IPS-15b (cell line): ENCODE data around the gene RAB15.

Experiments
- H3K27me3 ChIP-seq: one replicate; pipeline ENCODE4 v1.6.1; 2013; ENCODE audit warnings: low read length; ENCODE audit not compliant: control insufficient read depth, insufficient read depth
- H3K36me3 ChIP-seq: one replicate; pipeline ENCODE4 v1.6.1; 2013; ENCODE audit warnings: low read length; ENCODE audit not compliant: control insufficient read depth, insufficient read depth
- H3K4me1 ChIP-seq: one replicate; pipeline ENCODE4 v1.6.1; 2013; ENCODE audit warnings: mild to moderate bottlenecking, low read length; ENCODE audit not compliant: control insufficient read depth, insufficient read depth
- H3K4me3 ChIP-seq: one replicate; pipeline ENCODE4 v1.5.1; 2013; ENCODE audit warnings: low read depth, low read length
- H3K9ac ChIP-seq: one replicate; pipeline ENCODE4 v1.6.1; 2013; ENCODE audit warnings: low read depth, mild to moderate bottlenecking, low read length
- H3K9me3 ChIP-seq: one replicate; pipeline ENCODE4 v1.6.1; 2013; ENCODE audit warnings: mild to moderate bottlenecking, low read length; ENCODE audit not compliant: control insufficient read depth, insufficient read depth

RAB15 gene

GRCh38 chr14:65001723-65002122 lies 29.6 kb upstream of the RAB15 start:
- Histone ChIP-seq H3K4me3 (no peak overlapping the region), H3K36me3 (no peaks in the 10 kb centered on the region), H3K4me1 (peaks cover 19% of the 10 kb centered on the region), H3K9me3 (no peaks in the 10 kb centered on the region), H3K27me3 (no peaks in the 10 kb centered on the region), H3K9ac (no peak overlapping the region)

DNA sequence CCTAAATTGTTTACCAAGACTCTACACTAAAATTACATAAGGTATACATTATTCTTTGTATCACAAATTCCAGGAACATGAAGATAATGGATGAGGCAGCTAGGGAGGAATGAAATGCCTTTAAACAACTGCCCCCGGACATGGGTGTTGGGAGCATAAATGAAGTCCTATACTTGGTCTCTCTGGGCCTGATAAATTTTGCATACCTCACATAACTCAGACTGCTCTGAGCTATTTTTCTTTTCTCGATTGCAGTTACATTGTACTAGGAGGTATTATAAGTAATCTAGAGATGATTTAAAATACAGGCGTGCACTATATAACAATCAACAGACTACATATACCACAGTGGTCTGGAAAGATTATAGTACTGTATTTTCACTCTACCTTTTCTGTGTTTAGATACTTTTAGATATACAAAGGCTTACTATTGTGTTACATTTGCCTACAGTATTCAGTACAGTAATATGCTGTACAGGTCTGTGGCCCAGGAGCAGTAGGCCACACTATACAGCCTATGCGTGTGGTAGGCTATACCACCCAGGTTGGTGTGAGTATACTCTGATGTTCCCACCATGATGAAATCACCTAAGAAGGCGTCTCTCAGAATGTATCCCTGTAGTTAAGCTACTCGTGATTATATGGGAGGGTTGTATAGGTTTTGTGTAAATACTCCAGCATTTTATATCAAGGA lies 28.9 kb upstream of the RAB15 start:
- Histone ChIP-seq H3K9me3 (no peaks in the 10 kb centered on the region), H3K27me3 (no peaks in the 10 kb centered on the region), H3K36me3 (no peaks in the 10 kb centered on the region), H3K4me1 (peaks cover 19% of the 10 kb centered on the region), H3K4me3 (no peak overlapping the region), H3K9ac (no peak overlapping the region)

DNA sequence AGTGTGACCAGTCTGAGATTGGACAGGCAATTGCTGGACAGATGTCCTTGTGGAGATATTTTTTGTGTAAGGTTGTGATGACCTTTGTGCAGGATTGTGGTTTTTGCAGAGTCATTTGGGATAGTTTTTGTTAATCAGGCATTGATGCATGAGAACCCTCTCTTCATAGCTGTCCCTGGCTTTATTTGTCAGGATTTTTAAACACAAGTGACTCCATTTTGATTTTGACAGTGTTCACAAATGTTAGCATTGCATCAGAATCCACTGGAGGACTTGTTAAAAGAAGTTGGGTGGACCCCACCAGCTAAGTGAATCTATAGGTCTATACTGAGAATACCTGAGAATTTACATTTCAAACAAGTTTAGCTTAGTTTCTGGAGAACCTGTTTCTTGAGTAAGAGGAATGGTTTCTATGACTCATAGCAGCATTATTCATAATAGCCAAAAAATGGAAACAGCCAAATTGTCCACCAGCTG lies 26.4 kb upstream of the RAB15 start:
- Histone ChIP-seq H3K9ac (no peak overlapping the region), H3K27me3 (no peaks in the 10 kb centered on the region), H3K9me3 (no peaks in the 10 kb centered on the region), H3K36me3 (no peaks in the 10 kb centered on the region), H3K4me3 (no peak overlapping the region), H3K4me1 (peaks cover 17% of the 10 kb centered on the region)

- Histone ChIP-seq H3K9ac (no peak overlapping the region), H3K27me3 (no peaks in the 10 kb centered on the region), H3K4me1 (peaks cover 10% of the 10 kb centered on the region), H3K4me3 (no peak overlapping the region), H3K36me3 (no peaks in the 10 kb centered on the region), H3K9me3 (no peaks in the 10 kb centered on the region)
Measured at GRCh38 chr14:64997108-64997794, 25.1 kb upstream of the RAB15 start.

- no peaks in the 10 kb centered on the region for H3K27me3 ChIP-seq
- H3K4me1 ChIP-seq: peaks cover 10% of the 10 kb centered on the region
- H3K4me3 ChIP-seq: no peak overlapping the region
- no peaks in the 10 kb centered on the region for H3K9me3 ChIP-seq
- no peaks in the 10 kb centered on the region for H3K36me3 ChIP-seq
- no peak overlapping the region for H3K9ac ChIP-seq
Measured at GRCh38 chr14:64995291-64995690, 23.2 kb upstream of the RAB15 start.

GRCh38 chr14:64994540-64994939 lies 22.4 kb upstream of the RAB15 start:
- Histone ChIP-seq H3K36me3 (no peaks in the 10 kb centered on the region), H3K4me1 (peaks cover 10% of the 10 kb centered on the region), H3K9ac (no peak overlapping the region), H3K27me3 (no peaks in the 10 kb centered on the region), H3K9me3 (no peaks in the 10 kb centered on the region), H3K4me3 (no peak overlapping the region)

DNA sequence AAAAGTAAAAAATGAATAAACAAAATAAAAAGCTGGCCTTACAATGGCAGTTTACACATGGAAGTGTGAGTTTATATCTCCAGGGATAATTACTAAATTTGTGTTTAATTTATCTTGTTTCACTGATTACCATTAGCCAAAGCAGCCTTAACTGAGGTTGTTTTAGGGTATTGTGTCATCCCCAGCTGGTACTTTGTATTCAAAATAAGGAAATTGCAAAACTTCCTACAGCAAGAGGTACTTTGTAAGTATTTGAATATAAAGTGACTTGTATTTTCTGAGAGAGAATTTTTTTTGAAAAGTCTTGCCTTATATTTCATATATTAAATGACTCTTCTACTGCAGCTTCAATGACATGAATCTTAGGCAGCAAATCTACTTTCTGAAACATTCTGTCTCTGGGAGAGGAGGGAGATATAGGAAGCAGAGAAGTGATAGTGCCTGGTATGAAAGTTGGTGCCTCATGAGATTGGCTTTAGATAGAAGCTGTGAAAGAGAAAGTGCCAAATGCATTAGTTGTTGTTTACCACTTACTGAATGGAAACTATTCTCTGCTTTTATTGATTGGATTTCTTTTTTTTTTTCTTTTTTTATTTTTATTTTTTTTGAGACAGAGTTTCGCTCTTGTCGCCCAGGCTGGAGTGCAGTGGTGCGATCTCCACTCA lies 21.3 kb upstream of the RAB15 start:
- H3K9me3 ChIP-seq: no peaks in the 10 kb centered on the region
- no peaks in the 10 kb centered on the region for H3K27me3 ChIP-seq
- H3K36me3 ChIP-seq: no peaks in the 10 kb centered on the region
- H3K4me1 ChIP-seq: peaks cover 10% of the 10 kb centered on the region
- no peak overlapping the region for H3K9ac ChIP-seq
- H3K4me3 ChIP-seq: no peak overlapping the region

GRCh38 chr14:64992328-64992885 lies 20.3 kb upstream of the RAB15 start:
- Histone ChIP-seq H3K27me3 (no peaks in the 10 kb centered on the region), H3K4me1 (peaks cover 2% of the 10 kb centered on the region), H3K4me3 (no peak overlapping the region)

DNA sequence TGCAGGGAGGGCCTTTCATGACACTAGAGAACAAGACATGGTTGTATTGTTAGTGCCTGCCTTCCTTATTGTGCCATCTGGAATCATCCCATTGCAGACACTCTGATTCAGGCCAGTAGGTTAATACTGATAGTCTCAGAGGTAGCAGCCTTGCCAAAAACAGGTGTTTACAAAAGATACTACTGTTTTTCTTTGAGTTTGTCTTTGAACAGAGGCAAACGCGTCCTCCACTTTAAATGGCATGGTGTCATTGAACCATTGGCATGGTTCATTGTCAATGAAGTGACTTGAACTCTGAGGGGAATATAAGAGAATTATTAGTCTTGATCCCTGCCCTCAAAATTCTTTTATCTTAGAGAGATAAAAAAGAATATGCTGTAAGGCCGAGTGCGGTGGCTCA lies 18.8 kb upstream of the RAB15 start:
- no peak overlapping the region for H3K9ac ChIP-seq
- H3K36me3 ChIP-seq: no peaks in the 10 kb centered on the region
- H3K9me3 ChIP-seq: no peaks in the 10 kb centered on the region
- no peaks in the 10 kb centered on the region for H3K4me1 ChIP-seq
- no peak overlapping the region for H3K4me3 ChIP-seq
- peaks cover 2% of the 10 kb centered on the region for H3K27me3 ChIP-seq

More at GRCh38 chr14:64992328-64992885, 20.3 kb upstream of the RAB15 start:
- no peaks in the 10 kb centered on the region for H3K9me3 ChIP-seq
- H3K36me3 ChIP-seq: no peaks in the 10 kb centered on the region
- no peak overlapping the region for H3K9ac ChIP-seq

DNA sequence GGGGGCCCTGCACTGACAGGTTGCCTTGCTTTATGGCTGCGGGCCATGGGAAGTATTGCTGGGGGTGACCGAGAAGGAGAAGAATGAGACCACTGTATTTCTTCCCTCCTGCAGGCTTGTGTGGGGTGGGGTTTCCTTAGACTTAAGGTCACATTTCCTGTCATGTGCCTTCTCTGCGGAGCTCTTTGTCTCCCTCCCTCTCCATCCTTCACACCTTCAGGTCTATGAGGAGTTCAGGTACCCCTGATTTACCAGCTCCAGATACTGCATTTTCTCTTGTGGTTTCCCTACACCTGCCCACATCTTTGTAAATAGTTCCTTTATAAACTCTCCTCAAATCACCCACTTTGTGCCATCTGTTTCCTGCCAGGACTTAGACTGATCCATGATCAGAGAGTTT lies 18.2 kb upstream of the RAB15 start:
- Histone ChIP-seq H3K4me3 (no peak overlapping the region), H3K36me3 (no peaks in the 10 kb centered on the region), H3K27me3 (peaks cover 3% of the 10 kb centered on the region), H3K9me3 (no peaks in the 10 kb centered on the region), H3K9ac (no peak overlapping the region), H3K4me1 (no peaks in the 10 kb centered on the region)

GRCh38 chr14:64987438-64987767 lies 15.3 kb upstream of the RAB15 start:
- Histone ChIP-seq H3K9ac (peak overlapping the region; percentile 95), H3K4me3 (peak overlapping the region; percentile 92), H3K36me3 (no peaks in the 10 kb centered on the region), H3K27me3 (peaks cover 3% of the 10 kb centered on the region), H3K4me1 (no peaks in the 10 kb centered on the region), H3K9me3 (no peaks in the 10 kb centered on the region)
